Cardiac muscle cell (in vitro differentiated cells and primary cell): ENCODE results near the gene MECP2. TPM values are rescaled to one million over a fixed set of nuclear protein-coding genes. Genes with fewer than 3 reads are reported as not detected.
"Not testable (repeated sequence)": the region's sequence is repeated elsewhere in the genome, so short reads cannot be mapped to it uniquely, and the experiment has no call there.

Experiments
- DNase-seq, 2 donors: peaks; one replicate each; pipeline versions ENCODE4 v3.0.0 to v3.0.0-alpha.2; 2010 to 2017; ENCODE audit warnings: low read depth in 1 of 2, low spot score in 1 of 2
- H3K27ac ChIP-seq: fragments of 200-600 bp; sonication (generic); 2 replicates; pipeline ENCODE4 v1.5.1; 2016
- H3K27me3 ChIP-seq: fragments of 200-600 bp; sonication (generic); 2 replicates; pipeline ENCODE4 v1.6.0; 2016; ENCODE audit warnings: control low read depth
- H3K36me3 ChIP-seq: fragments of 200-600 bp; sonication (generic); 2 replicates; pipeline ENCODE4 v1.5.1; 2016; ENCODE audit warnings: control low read depth
- H3K4me1 ChIP-seq: fragments of 200-600 bp; sonication (generic); 2 replicates; pipeline ENCODE4 v1.8.1; 2017; ENCODE audit warnings: low read depth, mild to moderate bottlenecking, mixed run types
- H3K4me3 ChIP-seq: fragments of 200-600 bp; sonication (generic); 2 replicates; pipeline ENCODE4 v1.5.1; 2016; ENCODE audit warnings: mild to moderate bottlenecking
- H3K9me3 ChIP-seq: fragments of 200-600 bp; sonication (generic); 2 replicates; pipeline ENCODE4 v1.5.1; 2017; ENCODE audit warnings: low read depth, mild to moderate bottlenecking, control low read depth
- polyA plus RNA-seq: library from polyadenylated mRNA; unstranded; fragments of >200 nt; fragmentation: Nextera tagmentation; extraction: Ambion mirVana; gene quantifications from 2 replicates; pipeline ENCODE4 v1.2.1, GENCODE V29; 2016
- total RNA-seq: library from RNA; depleted of rRNA; stranded (reverse); fragments of >200 nt; gene quantifications from 2 replicates; pipeline ENCODE4 v1.2.3, GENCODE V29; 2016
- TF ChIP-seq, protein P1 (sequence below): IDR thresholded peaks from 2 replicates; pipeline ENCODE4 v1.5.1; 2012; ENCODE audit warnings: low read depth, mild to moderate bottlenecking, low read length

Gene MECP2
- 57.2 and 64.5 TPM in 2 replicates for total RNA-seq
- 15.6 and 17.9 TPM in 2 replicates for polyA plus RNA-seq

DNA sequence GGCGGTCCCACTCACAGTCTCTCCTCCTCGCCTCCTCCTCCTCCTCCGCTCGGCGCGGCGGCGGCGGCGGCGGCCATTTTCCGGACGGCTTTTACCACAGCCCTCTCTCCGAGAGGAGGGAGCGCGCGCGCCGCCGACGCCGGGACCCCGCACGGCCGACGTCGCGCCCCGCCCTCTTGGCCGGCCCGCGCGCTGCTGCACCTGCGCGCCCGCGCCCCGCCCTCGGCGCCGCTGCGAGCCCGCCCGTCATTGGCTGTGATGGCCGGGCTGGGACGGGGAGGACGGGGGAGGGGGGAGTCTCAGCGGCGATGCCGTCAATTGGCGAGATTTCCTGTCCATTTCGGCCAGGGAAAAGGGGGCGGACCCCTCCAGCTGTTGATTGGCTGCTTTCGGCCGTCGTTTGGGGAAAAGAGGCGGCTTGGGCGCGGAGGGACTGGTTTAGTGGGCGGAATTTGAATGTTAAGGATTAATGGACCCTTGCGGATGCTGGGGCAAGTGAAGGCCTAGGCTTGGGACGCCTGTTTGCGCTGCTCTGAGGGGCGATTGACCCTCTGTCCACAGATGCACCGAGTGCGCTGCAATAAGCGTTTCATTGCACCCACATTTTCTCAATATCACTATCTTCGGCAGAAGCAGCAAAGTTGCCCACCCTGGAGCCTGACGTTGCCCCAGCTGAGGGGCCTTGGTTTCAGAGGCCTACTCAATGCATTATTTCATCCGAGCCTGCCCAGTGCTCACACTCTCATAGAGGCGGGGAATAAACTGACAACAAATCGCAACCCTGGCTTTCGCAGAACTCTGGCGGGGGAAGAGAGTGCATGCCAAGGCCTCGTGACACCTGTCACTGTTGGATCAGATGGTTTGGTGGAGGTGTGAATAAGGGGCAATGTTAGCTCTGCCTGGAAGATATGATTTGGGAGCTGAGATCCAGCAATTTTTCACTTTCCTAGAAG, at the start of gene MECP2:
MECP2 (minus strand) TSS at position 129 of the 953 bp plus-strand sequence.
- TF ChIP-seq, protein P1, sequence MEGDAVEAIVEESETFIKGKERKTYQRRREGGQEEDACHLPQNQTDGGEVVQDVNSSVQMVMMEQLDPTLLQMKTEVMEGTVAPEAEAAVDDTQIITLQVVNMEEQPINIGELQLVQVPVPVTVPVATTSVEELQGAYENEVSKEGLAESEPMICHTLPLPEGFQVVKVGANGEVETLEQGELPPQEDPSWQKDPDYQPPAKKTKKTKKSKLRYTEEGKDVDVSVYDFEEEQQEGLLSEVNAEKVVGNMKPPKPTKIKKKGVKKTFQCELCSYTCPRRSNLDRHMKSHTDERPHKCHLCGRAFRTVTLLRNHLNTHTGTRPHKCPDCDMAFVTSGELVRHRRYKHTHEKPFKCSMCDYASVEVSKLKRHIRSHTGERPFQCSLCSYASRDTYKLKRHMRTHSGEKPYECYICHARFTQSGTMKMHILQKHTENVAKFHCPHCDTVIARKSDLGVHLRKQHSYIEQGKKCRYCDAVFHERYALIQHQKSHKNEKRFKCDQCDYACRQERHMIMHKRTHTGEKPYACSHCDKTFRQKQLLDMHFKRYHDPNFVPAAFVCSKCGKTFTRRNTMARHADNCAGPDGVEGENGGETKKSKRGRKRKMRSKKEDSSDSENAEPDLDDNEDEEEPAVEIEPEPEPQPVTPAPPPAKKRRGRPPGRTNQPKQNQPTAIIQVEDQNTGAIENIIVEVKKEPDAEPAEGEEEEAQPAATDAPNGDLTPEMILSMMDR = no peak
- H3K27ac ChIP-seq = peak within 1 kb of the TSS; percentile 96
- no peaks in the 10 kb centered on the region for H3K9me3 ChIP-seq
- DNase-seq = peak; percentile 93 to 96
- no peaks in the 10 kb centered on the region for H3K27me3 ChIP-seq
- peak within 1 kb of the TSS; percentile 64 for H3K4me3 ChIP-seq
- no peaks in the 10 kb centered on the region for H3K36me3 ChIP-seq
- peaks cover 11% of the 10 kb centered on the region for H3K4me1 ChIP-seq

DNA sequence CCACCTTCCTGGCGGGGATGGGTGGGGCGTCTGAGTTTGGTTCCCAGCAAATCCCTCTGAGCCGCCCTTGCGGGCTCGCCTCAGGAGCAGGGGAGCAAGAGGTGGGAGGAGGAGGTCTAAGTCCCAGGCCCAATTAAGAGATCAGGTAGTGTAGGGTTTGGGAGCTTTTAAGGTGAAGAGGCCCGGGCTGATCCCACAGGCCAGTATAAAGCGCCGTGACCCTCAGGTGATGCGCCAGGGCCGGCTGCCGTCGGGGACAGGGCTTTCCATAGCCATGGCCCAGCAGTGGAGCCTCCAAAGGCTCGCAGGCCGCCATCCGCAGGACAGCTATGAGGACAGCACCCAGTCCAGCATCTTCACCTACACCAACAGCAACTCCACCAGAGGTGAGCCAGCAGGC, 46.5 kb upstream of the MECP2 start, which contains the start of gene OPN1LW:
OPN1LW (plus strand) TSS at position 234 of the 400 bp plus-strand sequence; CDS start at position 275, 41 bp downstream.
- DNase-seq, H3K9me3 ChIP-seq, H3K4me1 ChIP-seq, H3K36me3 ChIP-seq, H3K27ac ChIP-seq, H3K27me3 ChIP-seq, H3K4me3 ChIP-seq: not testable (repeated sequence)

DNA sequence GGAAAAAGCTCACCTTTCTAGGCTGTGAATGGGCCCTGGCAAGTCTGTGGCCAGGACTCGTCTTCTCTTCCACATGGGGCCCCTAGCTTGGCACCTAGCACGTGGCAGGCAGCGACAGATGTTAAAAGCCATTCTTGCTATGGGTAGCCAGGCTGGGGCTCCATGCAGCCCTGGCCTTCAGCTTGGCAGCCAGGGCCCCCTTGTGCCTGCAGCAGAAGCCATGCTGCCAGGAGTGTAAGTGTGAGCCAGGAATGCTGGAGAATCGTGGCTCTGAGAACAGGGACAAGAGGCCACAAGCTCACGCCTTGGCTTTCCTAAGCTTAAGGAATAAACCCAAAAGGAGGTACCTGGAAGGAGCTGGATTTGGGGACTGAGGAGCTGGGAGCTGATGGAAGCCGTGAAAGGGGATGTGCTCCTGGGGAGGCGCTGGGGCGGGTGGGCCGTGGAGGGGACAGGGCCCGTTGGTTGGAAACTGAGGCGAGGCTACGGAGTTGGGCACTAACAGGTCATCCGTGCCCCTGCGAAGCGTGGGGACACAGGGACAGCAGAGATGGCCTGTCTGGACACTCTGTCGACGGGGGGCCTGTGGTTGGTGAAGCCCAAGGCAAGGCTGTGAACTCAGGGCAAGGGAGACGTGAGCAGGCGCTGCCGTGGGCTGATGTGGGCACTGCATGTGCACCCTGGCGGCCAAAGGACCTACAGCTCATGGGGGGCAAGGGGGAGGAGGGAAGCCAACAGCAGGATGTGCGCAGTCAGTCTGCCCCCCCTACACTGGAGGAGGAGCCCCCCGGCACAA, 45.6 kb upstream of the MECP2 start:
- Histone ChIP-seq H3K4me1 (no peaks in the 10 kb centered on the region), H3K9me3 (no peaks in the 10 kb centered on the region), H3K4me3 (no peak overlapping the region), H3K27me3 (no peaks in the 10 kb centered on the region), H3K27ac (no peak overlapping the region), H3K36me3 (no peaks in the 10 kb centered on the region)
- DNase-seq = no peak
- TF ChIP-seq, protein P1 = no peak

DNA sequence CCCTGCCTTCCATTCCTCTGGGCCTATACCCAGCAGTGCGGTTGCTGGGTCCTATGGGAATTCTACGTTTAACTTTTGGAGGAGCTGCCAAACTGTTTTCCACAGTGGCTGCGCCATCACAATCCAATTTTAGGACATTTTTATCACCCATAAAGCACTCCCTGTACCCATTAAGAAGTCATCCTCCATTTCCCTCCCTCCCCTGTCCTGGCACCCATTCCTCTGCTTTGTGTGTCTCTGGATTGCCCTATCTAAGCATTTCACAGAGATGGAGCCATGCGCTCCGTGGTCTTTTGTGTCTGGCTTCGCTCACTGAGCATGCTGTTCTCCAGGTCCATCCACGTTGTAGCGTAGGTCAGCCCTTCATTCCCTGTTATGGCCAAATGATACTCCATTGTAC, 44.9 kb upstream of the MECP2 start:
- H3K9me3 ChIP-seq = no peaks in the 10 kb centered on the region
- H3K4me3 ChIP-seq = no peak overlapping the region
- DNase-seq = no peak
- no peak overlapping the region for H3K27ac ChIP-seq
- no peaks in the 10 kb centered on the region for H3K4me1 ChIP-seq
- TF ChIP-seq, protein P1 = no peak
- no peaks in the 10 kb centered on the region for H3K27me3 ChIP-seq
- no peaks in the 10 kb centered on the region for H3K36me3 ChIP-seq

DNA sequence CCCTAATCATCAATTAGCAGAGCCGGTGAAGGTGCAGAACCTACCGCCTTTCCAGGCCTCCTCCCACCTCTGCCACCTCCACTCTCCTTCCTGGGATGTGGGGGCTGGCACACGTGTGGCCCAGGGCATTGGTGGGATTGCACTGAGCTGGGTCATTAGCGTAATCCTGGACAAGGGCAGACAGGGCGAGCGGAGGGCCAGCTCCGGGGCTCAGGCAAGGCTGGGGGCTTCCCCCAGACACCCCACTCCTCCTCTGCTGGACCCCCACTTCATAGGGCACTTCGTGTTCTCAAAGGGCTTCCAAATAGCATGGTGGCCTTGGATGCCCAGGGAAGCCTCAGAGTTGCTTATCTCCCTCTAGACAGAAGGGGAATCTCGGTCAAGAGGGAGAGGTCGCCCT, 43.2 kb upstream of the MECP2 start:
- H3K4me3 ChIP-seq = no peak overlapping the region
- TF ChIP-seq, protein P1 = no peak

More for the DNA sequence above, 43.2 kb upstream of the MECP2 start:
- H3K36me3 ChIP-seq = no peaks in the 10 kb centered on the region
- no peak overlapping the region for H3K27ac ChIP-seq
- DNase-seq = no peak
- no peaks in the 10 kb centered on the region for H3K9me3 ChIP-seq
- H3K27me3 ChIP-seq = no peaks in the 10 kb centered on the region
- H3K4me1 ChIP-seq = no peaks in the 10 kb centered on the region
